IPS-20b (cell line): ENCODE measurements around the gene DMBX1.
A peak's percentile ranks its signal among the peaks of the same experiment; 100 is the strongest.

Source experiments
- H3K27ac ChIP-seq: one replicate; pipeline ENCODE4 v1.5.1; 2013; ENCODE audit warnings: low read length
- H3K27me3 ChIP-seq: 2 replicates; pipeline ENCODE4 v1.6.1; 2013; ENCODE audit warnings: mild to moderate bottlenecking, low read length, inconsistent platforms; ENCODE audit not compliant: insufficient read depth
- H3K36me3 ChIP-seq: 2 replicates; pipeline ENCODE4 v1.6.1; 2013; ENCODE audit warnings: low read depth, mild to moderate bottlenecking, inconsistent platforms, low read length, moderate library complexity; ENCODE audit not compliant: insufficient read depth
- H3K4me1 ChIP-seq: 2 replicates; pipeline ENCODE4 v1.6.1; 2013; ENCODE audit warnings: mild to moderate bottlenecking, control low read depth, inconsistent platforms, low read length, moderate library complexity; ENCODE audit not compliant: insufficient read depth
- H3K4me3 ChIP-seq: 2 replicates; pipeline ENCODE4 v1.5.1; 2013; ENCODE audit warnings: mild to moderate bottlenecking, low read length, inconsistent platforms
- H3K9ac ChIP-seq: 2 replicates; pipeline ENCODE4 v1.6.1; 2013; ENCODE audit warnings: low read depth, mild to moderate bottlenecking, inconsistent platforms, low read length, moderate library complexity
- H3K9me3 ChIP-seq: 2 replicates; pipeline ENCODE4 v1.6.1; 2013; ENCODE audit warnings: mild to moderate bottlenecking, low read depth, low read length, inconsistent platforms; ENCODE audit not compliant: insufficient read depth

DMBX1 gene

GRCh38 chr1:46532095-46532494 is 42.5 kb downstream of the DMBX1 start:
- Histone ChIP-seq H3K9me3 (no peaks in the 10 kb centered on the region), H3K4me1 (0 out of 2 replicates have a peak, but pooled peaks cover 4% of the 10 kb centered on the region), H3K27ac (no peak overlapping the region), H3K4me3 (no peak overlapping the region), H3K36me3 (no peaks in the 10 kb centered on the region), H3K9ac (no peak overlapping the region), H3K27me3 (peaks cover 98% of the 10 kb centered on the region)

GRCh38 chr1:46532498-46533178 is 43.0 kb downstream of the DMBX1 start:
- no peak overlapping the region for H3K27ac ChIP-seq
- no peaks in the 10 kb centered on the region for H3K9me3 ChIP-seq
- H3K36me3 ChIP-seq, result no peaks in the 10 kb centered on the region
- H3K4me3 ChIP-seq, result peak overlapping the region; percentile 15; the same call in 1 of the 2 replicates
- H3K9ac ChIP-seq, result no peak overlapping the region
- 0 out of 2 replicates have a peak, but pooled peaks cover 4% of the 10 kb centered on the region for H3K4me1 ChIP-seq
- H3K27me3 ChIP-seq, result peaks cover 98% of the 10 kb centered on the region

GRCh38 chr1:46533179-46533864 is 43.7 kb downstream of the DMBX1 start:
- no peak overlapping the region for H3K27ac ChIP-seq
- no peaks in the 10 kb centered on the region for H3K36me3 ChIP-seq
- H3K9me3 ChIP-seq, result no peaks in the 10 kb centered on the region
- peak overlapping the region; percentile 55; the same call in 1 of the 2 replicates for H3K4me3 ChIP-seq
- H3K9ac ChIP-seq, result no peak overlapping the region
- peaks cover 98% of the 10 kb centered on the region for H3K27me3 ChIP-seq
- 0 out of 2 replicates have a peak, but pooled peaks cover 4% of the 10 kb centered on the region for H3K4me1 ChIP-seq

- peaks cover 98% of the 10 kb centered on the region for H3K27me3 ChIP-seq
- no peak overlapping the region for H3K4me3 ChIP-seq
- 0 out of 2 replicates have a peak, but pooled peaks cover 4% of the 10 kb centered on the region for H3K4me1 ChIP-seq
Observed at GRCh38 chr1:46535063-46535462, 45.4 kb downstream of the DMBX1 start.

GRCh38 chr1:46536527-46536926 is 46.9 kb downstream of the DMBX1 start:
- no peak overlapping the region for H3K27ac ChIP-seq
- H3K4me1 ChIP-seq, result no peaks in the 10 kb centered on the region
- H3K4me3 ChIP-seq, result no peak overlapping the region
- H3K36me3 ChIP-seq, result no peaks in the 10 kb centered on the region
- peaks cover 98% of the 10 kb centered on the region for H3K27me3 ChIP-seq
- no peak overlapping the region for H3K9ac ChIP-seq
- H3K9me3 ChIP-seq, result no peaks in the 10 kb centered on the region

More at GRCh38 chr1:46535063-46535462, 45.4 kb downstream of the DMBX1 start:
- Histone ChIP-seq H3K9ac (no peak overlapping the region), H3K9me3 (no peaks in the 10 kb centered on the region), H3K36me3 (no peaks in the 10 kb centered on the region), H3K27ac (no peak overlapping the region)

- Histone ChIP-seq H3K27me3 (peaks cover 98% of the 10 kb centered on the region), H3K9me3 (no peaks in the 10 kb centered on the region), H3K27ac (no peak overlapping the region), H3K4me1 (no peaks in the 10 kb centered on the region), H3K36me3 (no peaks in the 10 kb centered on the region), H3K4me3 (no peak overlapping the region), H3K9ac (no peak overlapping the region)
Observed at GRCh38 chr1:46537651-46538050, 48.0 kb downstream of the DMBX1 start.

- Histone ChIP-seq H3K9ac (no peak overlapping the region), H3K36me3 (no peaks in the 10 kb centered on the region), H3K27ac (no peak overlapping the region), H3K27me3 (peaks cover 100% of the 10 kb centered on the region), H3K4me1 (no peaks in the 10 kb centered on the region; the same call in 1 of the 2 replicates), H3K9me3 (no peaks in the 10 kb centered on the region), H3K4me3 (no peak overlapping the region)
Observed at GRCh38 chr1:46538147-46538546, 48.5 kb downstream of the DMBX1 start.
